Measurements from ENCODE around the gene ADAMTS16. TPM values are rescaled to one million over a fixed set of nuclear protein-coding genes. Genes with fewer than 3 reads are reported as not detected.

The ADAMTS16 gene
- total RNA-seq, 1 donor from 2014 or later, result not detected

GRCh38 chr5:5326115-5326758 lies 186.1 kb downstream of the ADAMTS16 start:
- H3K27ac Mint-ChIP-seq, result no peak overlapping the region
- peaks cover 29% of the 10 kb centered on the region for H3K9me3 Mint-ChIP-seq
- no peak for DNase-seq (ENCODE audit: low spot score)
- H3K27me3 Mint-ChIP-seq (ENCODE audit: low read depth), result no peaks in the 10 kb centered on the region
- no peaks in the 10 kb centered on the region for H3K36me3 Mint-ChIP-seq (ENCODE audit: low read depth)
- no peak overlapping the region for H3K4me3 Mint-ChIP-seq (ENCODE audit: low read depth)
- intact Hi-C loops (cut with micrococcal nuclease), result no loop called here
- H3K4me1 Mint-ChIP-seq (ENCODE audit: low read depth), result no peaks in the 10 kb centered on the region

GRCh38 chr5:5327126-5327525 lies 187.0 kb downstream of the ADAMTS16 start:
- no peak for DNase-seq (ENCODE audit: low spot score)
- intact Hi-C loops (cut with micrococcal nuclease), result no loop called here
- Mint-ChIP-seq H3K9me3 (peaks cover 29% of the 10 kb centered on the region), H3K4me1 (ENCODE audit: low read depth) (no peaks in the 10 kb centered on the region), H3K27ac (no peak overlapping the region), H3K4me3 (ENCODE audit: low read depth) (no peak overlapping the region), H3K36me3 (ENCODE audit: low read depth) (no peaks in the 10 kb centered on the region), H3K27me3 (ENCODE audit: low read depth) (no peaks in the 10 kb centered on the region)

- H3K27me3 Mint-ChIP-seq (ENCODE audit: low read depth), result no peaks in the 10 kb centered on the region
- DNase-seq (ENCODE audit: low spot score), result no peak
- H3K4me3 Mint-ChIP-seq (ENCODE audit: low read depth), result no peak overlapping the region
- intact Hi-C loops (cut with micrococcal nuclease), result no loop called here
- peaks cover 30% of the 10 kb centered on the region for H3K9me3 Mint-ChIP-seq
- H3K27ac Mint-ChIP-seq, result no peak overlapping the region
- H3K36me3 Mint-ChIP-seq (ENCODE audit: low read depth), result no peaks in the 10 kb centered on the region
- no peaks in the 10 kb centered on the region for H3K4me1 Mint-ChIP-seq (ENCODE audit: low read depth)
Observed at GRCh38 chr5:5330728-5331452, 190.8 kb downstream of the ADAMTS16 start.

- H3K27me3 Mint-ChIP-seq (ENCODE audit: low read depth), result no peaks in the 10 kb centered on the region
- DNase-seq (ENCODE audit: low spot score), result no peak
- no peak overlapping the region for H3K27ac Mint-ChIP-seq
- H3K4me3 Mint-ChIP-seq (ENCODE audit: low read depth), result no peak overlapping the region
- no peaks in the 10 kb centered on the region for H3K36me3 Mint-ChIP-seq (ENCODE audit: low read depth)
- H3K9me3 Mint-ChIP-seq, result peaks cover 24% of the 10 kb centered on the region
- no peaks in the 10 kb centered on the region for H3K4me1 Mint-ChIP-seq (ENCODE audit: low read depth)
- intact Hi-C loops (cut with micrococcal nuclease), result no loop called here
Observed at GRCh38 chr5:5331848-5332247, 191.7 kb downstream of the ADAMTS16 start.

- H3K4me1 Mint-ChIP-seq (ENCODE audit: low read depth), result no peaks in the 10 kb centered on the region
Observed at GRCh38 chr5:5332287-5332686, 192.2 kb downstream of the ADAMTS16 start.

GRCh38 chr5:5335107-5335506 lies 195.0 kb downstream of the ADAMTS16 start:
- Mint-ChIP-seq H3K9me3 (peaks cover 7% of the 10 kb centered on the region), H3K36me3 (ENCODE audit: low read depth) (no peaks in the 10 kb centered on the region), H3K27ac (no peak overlapping the region), H3K27me3 (ENCODE audit: low read depth) (no peaks in the 10 kb centered on the region), H3K4me1 (ENCODE audit: low read depth) (no peaks in the 10 kb centered on the region), H3K4me3 (ENCODE audit: low read depth) (no peak overlapping the region)
- intact Hi-C loops (cut with micrococcal nuclease), result no loop called here
- DNase-seq (ENCODE audit: low spot score), result no peak

More at GRCh38 chr5:5332287-5332686, 192.2 kb downstream of the ADAMTS16 start:
- Mint-ChIP-seq H3K4me3 (ENCODE audit: low read depth) (no peak overlapping the region), H3K9me3 (peaks cover 21% of the 10 kb centered on the region), H3K27ac (no peak overlapping the region), H3K36me3 (ENCODE audit: low read depth) (no peaks in the 10 kb centered on the region), H3K27me3 (ENCODE audit: low read depth) (no peaks in the 10 kb centered on the region)
- intact Hi-C loops (cut with micrococcal nuclease), result no loop called here
- no peak for DNase-seq (ENCODE audit: low spot score)

GRCh38 chr5:5335700-5336264 lies 195.7 kb downstream of the ADAMTS16 start:
- Mint-ChIP-seq H3K27me3 (ENCODE audit: low read depth) (no peaks in the 10 kb centered on the region), H3K36me3 (ENCODE audit: low read depth) (no peaks in the 10 kb centered on the region), H3K27ac (no peak overlapping the region), H3K9me3 (peaks cover 7% of the 10 kb centered on the region), H3K4me3 (ENCODE audit: low read depth) (no peak overlapping the region), H3K4me1 (ENCODE audit: low read depth) (no peaks in the 10 kb centered on the region)
- no peak for DNase-seq (ENCODE audit: low spot score)
- intact Hi-C loops (cut with micrococcal nuclease), result no loop called here

GRCh38 chr5:5339257-5339656 lies 199.1 kb downstream of the ADAMTS16 start:
- no peak for DNase-seq (ENCODE audit: low spot score)
- Mint-ChIP-seq H3K27me3 (ENCODE audit: low read depth) (no peaks in the 10 kb centered on the region), H3K9me3 (peaks cover 10% of the 10 kb centered on the region), H3K36me3 (ENCODE audit: low read depth) (no peaks in the 10 kb centered on the region), H3K4me3 (ENCODE audit: low read depth) (no peak overlapping the region), H3K4me1 (ENCODE audit: low read depth) (no peaks in the 10 kb centered on the region), H3K27ac (no peak overlapping the region)
- intact Hi-C loops (cut with micrococcal nuclease), result no loop called here

GRCh38 chr5:5340206-5340729 lies 200.1 kb downstream of the ADAMTS16 start:
- H3K36me3 Mint-ChIP-seq (ENCODE audit: low read depth), result no peaks in the 10 kb centered on the region
- no peak overlapping the region for H3K4me3 Mint-ChIP-seq (ENCODE audit: low read depth)
- no peak for DNase-seq (ENCODE audit: low spot score)
- intact Hi-C loops (cut with micrococcal nuclease), result no loop called here
- peaks cover 2% of the 10 kb centered on the region for H3K9me3 Mint-ChIP-seq
- H3K27ac Mint-ChIP-seq, result no peak overlapping the region
- H3K4me1 Mint-ChIP-seq (ENCODE audit: low read depth), result no peaks in the 10 kb centered on the region
- H3K27me3 Mint-ChIP-seq (ENCODE audit: low read depth), result no peaks in the 10 kb centered on the region

GRCh38 chr5:5341531-5342292 lies 201.6 kb downstream of the ADAMTS16 start:
- no peak for DNase-seq (ENCODE audit: low spot score)
- Mint-ChIP-seq H3K27me3 (ENCODE audit: low read depth) (no peaks in the 10 kb centered on the region), H3K27ac (no peak overlapping the region), H3K4me3 (ENCODE audit: low read depth) (no peak overlapping the region), H3K36me3 (ENCODE audit: low read depth) (no peaks in the 10 kb centered on the region), H3K9me3 (peaks cover 2% of the 10 kb centered on the region), H3K4me1 (ENCODE audit: low read depth) (no peaks in the 10 kb centered on the region)
- intact Hi-C loops (cut with micrococcal nuclease), result no loop called here

- intact Hi-C loops (cut with micrococcal nuclease), result no loop called here
- H3K27ac Mint-ChIP-seq, result no peak overlapping the region
- peaks cover 2% of the 10 kb centered on the region for H3K9me3 Mint-ChIP-seq
- no peak overlapping the region for H3K4me3 Mint-ChIP-seq (ENCODE audit: low read depth)
- DNase-seq (ENCODE audit: low spot score), result no peak
- no peaks in the 10 kb centered on the region for H3K27me3 Mint-ChIP-seq (ENCODE audit: low read depth)
- H3K36me3 Mint-ChIP-seq (ENCODE audit: low read depth), result no peaks in the 10 kb centered on the region
- no peaks in the 10 kb centered on the region for H3K4me1 Mint-ChIP-seq (ENCODE audit: low read depth)
Observed at GRCh38 chr5:5342784-5343183, 202.7 kb downstream of the ADAMTS16 start.

GRCh38 chr5:5343568-5343967 lies 203.4 kb downstream of the ADAMTS16 start:
- no peak overlapping the region for H3K4me3 Mint-ChIP-seq (ENCODE audit: low read depth)
- intact Hi-C loops (cut with micrococcal nuclease), result no loop called here
- no peak overlapping the region for H3K27ac Mint-ChIP-seq
- H3K4me1 Mint-ChIP-seq (ENCODE audit: low read depth), result peaks cover 2% of the 10 kb centered on the region
- H3K27me3 Mint-ChIP-seq (ENCODE audit: low read depth), result no peaks in the 10 kb centered on the region
- no peak for DNase-seq (ENCODE audit: low spot score)
- H3K9me3 Mint-ChIP-seq, result peaks cover 2% of the 10 kb centered on the region
- H3K36me3 Mint-ChIP-seq (ENCODE audit: low read depth), result no peaks in the 10 kb centered on the region
